C4-2B (cell line): ENCODE data around the gene CLIC4.

Experiments used
- CTCF ChIP-seq: fragments of 450-650 bp; conservative IDR thresholded peaks from 2 replicates; pipeline ENCODE4 v1.5.1; 2017; ENCODE audit warnings: mild to moderate bottlenecking
- ZFX ChIP-seq: fragments of 450-650 bp; IDR thresholded peaks from 2 replicates; pipeline ENCODE4 v1.6.1; 2017

DNA sequence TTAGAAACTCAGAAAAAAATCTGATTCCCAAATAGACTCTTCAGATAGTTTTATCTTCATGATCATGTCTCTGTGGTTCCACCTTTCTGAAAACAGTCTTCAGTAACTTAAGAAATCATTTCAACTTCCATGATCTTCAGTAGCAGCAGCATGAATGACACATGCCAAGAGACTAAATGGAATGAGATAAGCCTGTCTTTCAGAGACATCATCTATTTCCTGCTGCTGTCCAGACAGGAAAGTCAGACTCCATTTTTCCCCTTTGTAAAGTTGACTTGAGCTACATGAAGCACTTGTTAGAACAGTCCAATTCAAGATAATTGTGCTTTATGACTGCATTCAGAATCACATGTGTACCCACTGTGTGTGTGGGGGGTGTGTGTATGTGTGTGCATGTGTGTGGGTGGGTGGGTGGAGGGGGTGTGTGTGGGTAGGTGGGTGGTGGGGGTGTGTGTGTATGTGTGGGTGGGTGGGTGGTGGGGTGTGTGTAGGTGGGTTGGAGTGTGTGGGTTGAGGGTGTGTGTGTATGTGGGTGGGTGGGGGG is 58.8 kb downstream of the CLIC4 start:
- TF ChIP-seq CTCF (no peak), ZFX (no peak)
